HepG2 (cell line): ENCODE data around the gene F2RL2. TPM values are rescaled to one million over a fixed set of nuclear protein-coding genes. Genes with fewer than 3 reads are reported as not detected.

Experiments
- ATAC-seq: fragments of 200-7000 bp; cut with Tn5 transposase; 3 replicates; pipeline ENCODE4 v1.9.1; 2020; ENCODE audit warnings: mild to moderate bottlenecking, moderate library complexity
- BruUV-seq: library from RNA; stranded (reverse); fragments of 400-500 nt; replicated peaks from 2 replicates; lab custom pipeline; 2021; lab: Mats Ljungman, UMichigan
- CTCF ChIA-PET: fragments of 300-600 bp; formaldehyde crosslinking; extraction: SDS; loops from one replicate; lab custom pipeline; 2021; ENCODE audit warnings: low total read pairs, inconsistent platforms, low intra/inter-chr PET ratio; lab: Yijun Ruan, JAX
- POLR2A ChIA-PET: fragments of 350-600 bp; sonication (Branson Sonifier 250); formaldehyde crosslinking; loops from one replicate; lab custom pipeline; 2020; ENCODE audit warnings: antibody characterized with exemption, inconsistent platforms; lab: Yijun Ruan, JAX
- DNase-seq: peaks from one replicate; pipeline ENCODE4 v3.0.0-alpha.2; 2015; ENCODE audit warnings: low spot score
- FAIRE-seq: peaks from 3 replicates; lab custom pipeline; 2011; peaks lifted over from hg19 to GRCh38; lab: Jason Lieb, UNC
- H2AFZ ChIP-seq: one replicate; pipeline ENCODE4 v1.6.1; 2011; ENCODE audit warnings: low read length, inconsistent platforms
- H3K27ac ChIP-seq: fragments of 300-600 bp; 3 replicates; pipeline ENCODE4 v1.8.0; 2011; ENCODE audit warnings: mixed run types, mild to moderate bottlenecking, mixed read lengths, low read length, inconsistent platforms; ENCODE audit not compliant: insufficient read depth; ENCODE audit errors: extremely low read length
- H3K27me3 ChIP-seq, 2 experiments: fragments of 200-600 bp in 1 of 2; 2 replicates in 1 of 2; 3 replicates in 1 of 2; pipeline versions ENCODE4 v1.6.0 to v1.8.0; 2011; ENCODE audit warnings: low read length in 2 of 2, mild to moderate bottlenecking in 2 of 2, moderate library complexity in 2 of 2, inconsistent platforms in 1 of 2; ENCODE audit not compliant: insufficient read depth in 2 of 2, control insufficient read depth in 1 of 2
- H3K36me3 ChIP-seq, 2 experiments: fragments of 200-600 bp in 1 of 2; replicated peaks in 1 of 2; 2 replicates in 1 of 2; 3 replicates in 1 of 2; pipeline versions ENCODE4 v1.5.1 to v1.8.0; 2011; ENCODE audit warnings: low read length in 2 of 2, inconsistent platforms in 1 of 2; ENCODE audit not compliant: insufficient read depth in 2 of 2, control insufficient read depth in 1 of 2
- H3K4me1 ChIP-seq: 2 replicates; pipeline ENCODE4 v1.5.1; 2012; ENCODE audit warnings: low read length, inconsistent platforms; ENCODE audit not compliant: insufficient read depth
- H3K4me2 ChIP-seq: 2 replicates; pipeline ENCODE4 v1.6.0; 2011; ENCODE audit warnings: low read depth, low read length, inconsistent platforms
- H3K4me3 ChIP-seq, 3 experiments: fragments of 200-600 bp in 1 of 3; sonication (generic), shearing (Covaris generic) in 1 of 3; replicated peaks in 1 of 3; 2 replicates each; pipeline ENCODE4 v1.5.1; 2011 to 2016; ENCODE audit warnings: low read length in 3 of 3, inconsistent platforms in 2 of 3, low read depth in 2 of 3, mild to moderate bottlenecking in 2 of 3, control low read depth in 1 of 3, mixed read lengths in 1 of 3; ENCODE audit not compliant: insufficient read depth in 1 of 3
- H3K79me2 ChIP-seq: one replicate; pipeline ENCODE4 v1.6.1; 2011; ENCODE audit warnings: low read length, inconsistent platforms; ENCODE audit not compliant: insufficient read depth
- H3K9ac ChIP-seq: 2 replicates; pipeline ENCODE4 v1.6.0; 2011; ENCODE audit warnings: mild to moderate bottlenecking, low read depth, low read length, inconsistent platforms; ENCODE audit not compliant: insufficient read depth
- H3K9me3 ChIP-seq: 2 replicates; pipeline ENCODE4 v1.5.1; 2012; ENCODE audit warnings: mild to moderate bottlenecking, low read length
- H4K20me1 ChIP-seq: 2 replicates; pipeline ENCODE4 v1.6.0; 2011; ENCODE audit warnings: inconsistent platforms, mild to moderate bottlenecking, low read length, moderate library complexity; ENCODE audit not compliant: insufficient read depth
- CC2D1A ChIP-seq: sonication (generic); formaldehyde crosslinking; IDR thresholded peaks from 2 replicates; pipeline ENCODE4 v1.8.1; 2023; ENCODE audit warnings: mild to moderate bottlenecking, missing genetic modification reagents
- CREM ChIP-seq, 2 experiments: sonication (generic) in 1 of 2; formaldehyde crosslinking in 1 of 2; IDR thresholded peaks; 2 replicates each; pipeline versions ENCODE4 v1.4.0 to v1.6.1; 2016 to 2020; ENCODE audit warnings: antibody characterized with exemption in 1 of 2, mild to moderate bottlenecking in 1 of 2, missing genetic modification reagents in 1 of 2
- EZH2 ChIP-seq: conservative IDR thresholded peaks from 2 replicates; pipeline ENCODE4 v1.6.1; 2012; ENCODE audit warnings: mild to moderate bottlenecking, low read depth, low read length, moderate library complexity
- FOXA3 ChIP-seq: IDR thresholded peaks from 2 replicates; pipeline ENCODE4 v1.6.1; 2016; ENCODE audit warnings: missing genetic modification reagents, missing compliant biosample characterization
- FOXM1 ChIP-seq: sonication (generic); formaldehyde crosslinking; IDR thresholded peaks from 2 replicates; pipeline ENCODE4 v1.5.0; 2020; ENCODE audit warnings: missing genetic modification reagents
- HIC2 ChIP-seq: sonication (generic); formaldehyde crosslinking; IDR thresholded peaks from 2 replicates; pipeline ENCODE4 v1.9.0; 2022; ENCODE audit warnings: low read depth, missing genetic modification reagents
- KDM2A ChIP-seq: sonication (generic); formaldehyde crosslinking; IDR thresholded peaks from 2 replicates; pipeline ENCODE4 v1.4.0; 2020; ENCODE audit warnings: low read depth, missing genetic modification reagents, borderline replicate concordance
- PHF20 ChIP-seq: sonication (generic); formaldehyde crosslinking; IDR thresholded peaks from 2 replicates; pipeline ENCODE4 v1.5.0; 2020; ENCODE audit warnings: mild to moderate bottlenecking, missing genetic modification reagents
- SYNCRIP ChIP-seq: fragments of 200-400 bp; formaldehyde crosslinking; IDR thresholded peaks from 2 replicates; pipeline ENCODE4 v1.6.1; 2018; ENCODE audit warnings: mild to moderate bottlenecking, low read depth, low read length; ENCODE audit not compliant: insufficient read depth
- TARDBP ChIP-seq: sonication (generic); formaldehyde crosslinking; IDR thresholded peaks from 2 replicates; pipeline ENCODE4 v1.8.0; 2022; ENCODE audit warnings: mild to moderate bottlenecking, missing genetic modification reagents
- ZMYM3 ChIP-seq: sonication (generic); formaldehyde crosslinking; IDR thresholded peaks from 2 replicates; pipeline ENCODE4 v1.5.1; 2020; ENCODE audit warnings: mild to moderate bottlenecking, missing genetic modification reagents
- ZNF101 ChIP-seq: sonication (generic); formaldehyde crosslinking; IDR thresholded peaks from 2 replicates; pipeline ENCODE4 v1.4.0; 2020; ENCODE audit warnings: mild to moderate bottlenecking, low read depth, missing genetic modification reagents, borderline replicate concordance
- ZNF180 ChIP-seq: sonication (generic); formaldehyde crosslinking; IDR thresholded peaks from 2 replicates; pipeline ENCODE4 v1.4.0; 2020; ENCODE audit warnings: low read depth, missing genetic modification reagents, borderline replicate concordance
- ZNF263 ChIP-seq: sonication (generic); formaldehyde crosslinking; IDR thresholded peaks from 2 replicates; pipeline ENCODE4 v1.4.0; 2020; ENCODE audit warnings: missing genetic modification reagents
- ZNF549 ChIP-seq: sonication (generic); formaldehyde crosslinking; IDR thresholded peaks from 2 replicates; pipeline ENCODE4 v1.5.0; 2020; ENCODE audit warnings: missing genetic modification reagents
- ZNF747 ChIP-seq: sonication (generic); formaldehyde crosslinking; IDR thresholded peaks from 2 replicates; pipeline ENCODE4 v1.8.1; 2023; ENCODE audit warnings: missing genetic modification reagents, mild to moderate bottlenecking, borderline replicate concordance
- ZSCAN20 ChIP-seq: sonication (generic); formaldehyde crosslinking; IDR thresholded peaks from 2 replicates; pipeline ENCODE4 v1.4.0; 2020; ENCODE audit warnings: missing genetic modification reagents, mild to moderate bottlenecking, borderline replicate concordance
- WGBS: methylation state at CpG from one replicate; pipeline ENCODE4 v1.1.6; 2017; ENCODE audit warnings: low lambda C conversion rate; 5-methylcytosine and 5-hydroxymethylcytosine counted together
- in situ Hi-C: cut with HindIII; loops from 2 replicates; pipeline ENCODE4 v1.10.0; 2017; ENCODE audit warnings: low pct_unique_long_range_greater_than_20kb; ENCODE audit not compliant: extremely low pct_ligation_motif_present
- intact Hi-C: fragments of 100-400 bp; cut with micrococcal nuclease; formaldehyde crosslinking; loops from one replicate; pipeline ENCODE4 v1.10.0; 2022; ENCODE audit not compliant: unreplicated experiment
- polyA plus RNA-seq, 8 experiments: library from polyadenylated mRNA; depleted of rRNA in 3 of 8; stranded (reverse) in 7 of 8; unstranded in 1 of 8; fragments of >200 nt; fragmentation: Illumina TruSeq in 4 of 8; extraction: Trizol in 4 of 8; gene quantifications; 2 replicates each; pipeline versions ENCODE4 v1.2.1 to v1.2.3, GENCODE V29; 2011 to 2016; ENCODE audit warnings: low read depth in 4 of 8, missing spikeins in 1 of 8, mixed read lengths in 1 of 8; ENCODE audit not compliant: insufficient read depth in 1 of 8
- total RNA-seq, 5 experiments: library from RNA; depleted of rRNA; stranded (reverse); fragments of >200 nt; fragmentation: Illumina TruSeq; extraction: Trizol; gene quantifications; 2 replicates each; pipeline ENCODE4 v1.2.3, GENCODE V29; 2016; ENCODE audit warnings: low read depth in 1 of 5
- TF ChIP-seq, protein P1 (sequence below): IDR thresholded peaks from 2 replicates; pipeline ENCODE4 v1.6.1; 2016
- TF ChIP-seq, protein P2 (sequence below): IDR thresholded peaks from 2 replicates; pipeline ENCODE4 v1.6.1; 2016; ENCODE audit warnings: mild to moderate bottlenecking, missing biosample characterization, missing genetic modification reagents
- TF ChIP-seq, protein P3 (sequence below): sonication (generic); formaldehyde crosslinking; IDR thresholded peaks from 2 replicates; pipeline ENCODE4 v1.9.0; 2022; ENCODE audit warnings: missing genetic modification reagents, mild to moderate bottlenecking, borderline replicate concordance

F2RL2 gene
- total and polyA plus RNA-seq, 2 of the 13 experiments (the other 11 are each of a cell fraction or from before 2014, with no cell fraction given) = not detected

GRCh38 chr5:76606701-76607100, 16.5 kb downstream of the F2RL2 start (continued):
- TF ChIP-seq CREM (IDR thresholded peaks at IDR 0.05) = no peak
- TF ChIP-seq CREM (CRISPR knock-in tag; IDR thresholded peaks at IDR 0.05) = no peak
- no peak for TF ChIP-seq FOXA3 (CRISPR knock-in tag)
- TF ChIP-seq KDM2A (CRISPR knock-in tag) = no peak
- no peak for TF ChIP-seq ZMYM3
- TF ChIP-seq ZNF263 (CRISPR knock-in tag) = no peak
- TF ChIP-seq SYNCRIP = no peak
- TF ChIP-seq PHF20 (CRISPR knock-in tag) = no peak
- no peak for TF ChIP-seq ZNF747 (CRISPR knock-in tag)
- TF ChIP-seq, protein P1, sequence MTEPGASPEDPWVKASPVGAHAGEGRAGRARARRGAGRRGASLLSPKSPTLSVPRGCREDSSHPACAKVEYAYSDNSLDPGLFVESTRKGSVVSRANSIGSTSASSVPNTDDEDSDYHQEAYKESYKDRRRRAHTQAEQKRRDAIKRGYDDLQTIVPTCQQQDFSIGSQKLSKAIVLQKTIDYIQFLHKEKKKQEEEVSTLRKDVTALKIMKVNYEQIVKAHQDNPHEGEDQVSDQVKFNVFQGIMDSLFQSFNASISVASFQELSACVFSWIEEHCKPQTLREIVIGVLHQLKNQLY (CRISPR knock-in tag) = no peak

GRCh38 chr5:76604838-76605237, 18.4 kb downstream of the F2RL2 start:
- no peak overlapping the region for H3K4me2 ChIP-seq
- ATAC-seq (no peak), FAIRE-seq (no peak), DNase-seq (peak; percentile 15)
- no peak overlapping the region for H3K4me3 ChIP-seq
- H3K9ac ChIP-seq = no peak overlapping the region
- CTCF ChIA-PET = no interaction called here
- WGBS = 76% methylated on average over 2 of the region's 2 CpGs
- intact Hi-C loops (no loop called here), in situ Hi-C loops (loop anchor here (5.0 kb wide), 1 partner anchor 172 kb away; no protein-coding TSS in a partner anchor)
- H3K27me3 ChIP-seq = no peaks in the 10 kb centered on the region
- peaks cover 14 to 48% of the 10 kb centered on the region in 2 experiments for H3K36me3 ChIP-seq
- no TSS peak for BruUV-seq
- no peaks in the 10 kb centered on the region for H3K79me2 ChIP-seq
- H4K20me1 ChIP-seq = no peaks in the 10 kb centered on the region; the same call in 1 of the 2 replicates
- POLR2A ChIA-PET = no interaction called here
- no peaks in the 10 kb centered on the region for H3K9me3 ChIP-seq
- no peak overlapping the region for H3K27ac ChIP-seq
- no peaks in the 10 kb centered on the region for H3K4me1 ChIP-seq
- no peak overlapping the region for H2AFZ ChIP-seq
- no peak for TF ChIP-seq TARDBP (CRISPR knock-in tag)
- no peak for TF ChIP-seq ZNF101
- no peak for TF ChIP-seq EZH2
- TF ChIP-seq ZNF549 (CRISPR knock-in tag) = no peak
- TF ChIP-seq, protein P2, sequence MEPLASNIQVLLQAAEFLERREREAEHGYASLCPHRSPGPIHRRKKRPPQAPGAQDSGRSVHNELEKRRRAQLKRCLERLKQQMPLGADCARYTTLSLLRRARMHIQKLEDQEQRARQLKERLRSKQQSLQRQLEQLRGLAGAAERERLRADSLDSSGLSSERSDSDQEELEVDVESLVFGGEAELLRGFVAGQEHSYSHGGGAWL (CRISPR knock-in tag) = no peak
- no peak for TF ChIP-seq ZNF180 (CRISPR knock-in tag)
- TF ChIP-seq ZSCAN20 (CRISPR knock-in tag) = no peak
- TF ChIP-seq, protein P3, sequence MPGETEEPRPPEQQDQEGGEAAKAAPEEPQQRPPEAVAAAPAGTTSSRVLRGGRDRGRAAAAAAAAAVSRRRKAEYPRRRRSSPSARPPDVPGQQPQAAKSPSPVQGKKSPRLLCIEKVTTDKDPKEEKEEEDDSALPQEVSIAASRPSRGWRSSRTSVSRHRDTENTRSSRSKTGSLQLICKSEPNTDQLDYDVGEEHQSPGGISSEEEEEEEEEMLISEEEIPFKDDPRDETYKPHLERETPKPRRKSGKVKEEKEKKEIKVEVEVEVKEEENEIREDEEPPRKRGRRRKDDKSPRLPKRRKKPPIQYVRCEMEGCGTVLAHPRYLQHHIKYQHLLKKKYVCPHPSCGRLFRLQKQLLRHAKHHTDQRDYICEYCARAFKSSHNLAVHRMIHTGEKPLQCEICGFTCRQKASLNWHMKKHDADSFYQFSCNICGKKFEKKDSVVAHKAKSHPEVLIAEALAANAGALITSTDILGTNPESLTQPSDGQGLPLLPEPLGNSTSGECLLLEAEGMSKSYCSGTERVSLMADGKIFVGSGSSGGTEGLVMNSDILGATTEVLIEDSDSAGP (CRISPR knock-in tag) = no peak
- TF ChIP-seq HIC2 (CRISPR knock-in tag) = no peak
- TF ChIP-seq CC2D1A (CRISPR knock-in tag) = no peak
- no peak for TF ChIP-seq FOXM1 (CRISPR knock-in tag)
